Measurements from ENCODE around the gene CEP162.
A peak's percentile ranks its signal among the peaks of the same experiment; 100 is the strongest.
"Not testable (repeated sequence)": the region's sequence is repeated elsewhere in the genome, so short reads cannot be mapped to it uniquely, and the experiment has no call there.

CEP162 gene, protein sequence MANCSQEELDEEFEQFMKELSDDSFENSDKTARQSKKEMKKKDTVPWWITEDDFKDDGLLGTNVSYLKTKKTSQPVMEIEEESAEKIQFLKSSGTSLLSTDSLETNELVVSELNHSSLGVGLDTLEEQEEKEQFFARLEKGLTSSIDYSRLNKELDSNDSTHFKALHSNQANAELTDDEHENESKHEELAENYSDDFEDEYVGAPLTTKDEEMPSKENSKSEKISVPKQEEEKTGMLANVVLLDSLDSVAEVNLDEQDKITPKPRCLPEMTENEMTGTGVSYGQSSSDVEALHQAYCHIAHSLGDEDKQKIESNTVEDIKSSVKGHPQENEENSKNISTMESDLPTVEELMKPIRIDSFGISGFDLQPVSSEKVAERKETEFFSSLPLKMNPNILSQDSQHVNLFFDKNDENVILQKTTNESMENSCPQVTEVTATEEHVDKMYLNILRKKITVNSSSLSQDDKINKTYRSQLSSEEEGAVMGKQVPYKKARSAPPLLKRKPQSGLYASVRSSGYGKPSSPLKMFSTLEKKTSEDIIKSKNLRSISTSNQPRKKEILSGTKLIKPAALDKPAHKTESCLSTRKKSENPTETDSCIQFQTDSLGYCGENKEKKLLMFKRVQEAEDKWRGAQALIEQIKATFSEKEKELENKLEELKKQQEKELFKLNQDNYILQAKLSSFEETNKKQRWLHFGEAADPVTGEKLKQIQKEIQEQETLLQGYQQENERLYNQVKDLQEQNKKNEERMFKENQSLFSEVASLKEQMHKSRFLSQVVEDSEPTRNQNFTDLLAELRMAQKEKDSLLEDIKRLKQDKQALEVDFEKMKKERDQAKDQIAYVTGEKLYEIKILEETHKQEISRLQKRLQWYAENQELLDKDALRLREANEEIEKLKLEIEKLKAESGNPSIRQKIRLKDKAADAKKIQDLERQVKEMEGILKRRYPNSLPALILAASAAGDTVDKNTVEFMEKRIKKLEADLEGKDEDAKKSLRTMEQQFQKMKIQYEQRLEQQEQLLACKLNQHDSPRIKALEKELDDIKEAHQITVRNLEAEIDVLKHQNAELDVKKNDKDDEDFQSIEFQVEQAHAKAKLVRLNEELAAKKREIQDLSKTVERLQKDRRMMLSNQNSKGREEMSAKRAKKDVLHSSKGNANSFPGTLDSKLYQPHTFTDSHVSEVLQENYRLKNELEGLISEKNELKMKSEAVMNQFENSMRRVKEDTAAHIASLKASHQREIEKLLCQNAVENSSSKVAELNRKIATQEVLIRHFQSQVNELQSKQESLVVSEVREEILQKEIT (N-terminal part only)

DNA sequence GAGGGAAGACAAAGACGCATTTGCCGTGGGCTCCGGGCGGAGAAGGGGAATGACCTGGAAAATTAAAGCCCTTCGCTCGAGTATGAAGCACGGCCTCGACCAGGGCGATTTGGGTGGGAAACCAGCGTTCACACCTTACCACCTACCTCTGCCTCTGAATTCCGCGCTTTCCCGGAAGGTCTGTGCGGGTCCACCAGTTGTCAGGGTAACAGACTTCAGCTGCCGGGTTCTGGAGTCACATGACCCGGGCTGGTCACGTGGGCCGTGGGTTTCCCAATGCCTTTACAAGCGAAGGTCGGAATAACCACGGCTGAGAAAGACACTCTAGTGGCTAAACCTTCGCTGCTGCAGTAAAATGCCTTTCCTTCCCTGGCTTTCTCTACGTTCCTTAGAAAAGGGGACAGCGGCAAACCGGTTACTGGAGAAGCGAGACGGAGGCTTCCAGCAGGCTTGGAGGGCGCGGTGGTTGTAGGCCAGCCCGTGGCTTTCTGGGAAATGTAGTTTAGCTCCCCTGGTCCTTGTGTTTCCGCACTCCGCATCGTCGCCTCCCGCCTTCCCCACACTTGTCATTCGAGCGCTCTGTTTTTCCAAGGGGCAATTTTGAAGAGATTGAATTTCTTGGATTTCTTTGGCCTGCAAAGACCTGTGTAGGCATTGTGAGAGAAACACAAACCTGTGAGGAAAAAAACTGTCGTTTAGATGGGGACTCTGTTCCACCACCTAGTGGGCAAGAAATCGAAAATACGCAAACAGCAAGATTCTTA lies at the start of gene CEP162:
Gene CEP162 (minus strand): TSS at position 210 of the 764 bp plus-strand sequence. CDS start 1,250 bp downstream, outside the sequence.
- peak; percentile 96 for DNase-seq

DNA sequence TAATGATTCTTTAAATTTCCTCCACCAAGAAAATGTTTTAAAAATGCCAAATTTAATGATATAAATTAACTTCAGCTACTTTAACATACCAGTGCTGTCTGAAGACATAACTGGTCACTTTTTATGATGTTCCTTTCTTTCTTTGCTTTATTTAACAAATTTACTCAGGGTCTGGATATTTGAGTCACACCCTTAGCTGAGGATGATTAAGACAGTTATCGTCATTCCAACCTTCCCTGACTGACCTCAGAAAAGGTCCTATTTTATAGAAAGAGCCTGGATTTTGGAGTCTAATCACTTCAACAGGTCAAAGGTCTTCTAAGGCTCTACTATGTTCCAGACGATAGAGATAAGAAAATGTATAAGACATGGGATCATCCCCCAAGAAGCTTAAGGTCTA lies 47.4 kb upstream of the CEP162 start:
- no peak for DNase-seq

DNA sequence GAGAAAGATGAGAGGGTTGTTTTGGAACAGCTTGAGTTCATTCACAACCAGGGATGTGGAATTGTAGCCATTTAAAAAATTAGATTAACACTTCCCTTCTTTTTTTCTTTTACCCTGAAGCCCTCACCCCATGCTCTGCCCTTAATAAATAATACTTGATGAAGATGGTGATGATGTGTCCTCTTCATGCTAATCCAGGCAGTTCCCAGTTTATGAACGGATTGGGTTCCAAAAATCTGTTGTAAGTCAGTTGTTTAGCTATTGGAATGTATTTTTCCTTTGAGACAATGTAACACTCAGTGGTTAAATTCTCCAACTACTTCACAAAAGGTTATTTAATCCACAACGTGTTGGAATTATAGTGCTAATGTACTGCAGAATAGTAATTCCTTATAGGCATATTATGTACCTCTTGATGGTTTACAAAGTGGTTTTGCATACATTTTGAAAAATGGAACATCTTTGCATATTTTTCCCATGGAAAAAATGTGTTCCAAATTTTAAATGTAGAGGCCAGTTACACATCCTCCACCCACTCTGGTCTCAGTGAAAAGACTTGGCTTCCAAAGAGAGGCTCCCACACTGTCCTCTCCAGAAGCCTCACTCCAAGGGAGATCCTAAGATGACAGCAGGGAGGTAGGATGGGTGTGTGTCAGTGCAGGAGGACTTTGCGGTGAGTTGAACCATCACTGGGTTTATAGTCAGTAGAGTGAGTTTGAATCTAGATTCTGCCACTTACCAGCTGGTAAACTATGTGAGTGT lies 45.8 kb upstream of the CEP162 start:
- no peak for DNase-seq

DNA sequence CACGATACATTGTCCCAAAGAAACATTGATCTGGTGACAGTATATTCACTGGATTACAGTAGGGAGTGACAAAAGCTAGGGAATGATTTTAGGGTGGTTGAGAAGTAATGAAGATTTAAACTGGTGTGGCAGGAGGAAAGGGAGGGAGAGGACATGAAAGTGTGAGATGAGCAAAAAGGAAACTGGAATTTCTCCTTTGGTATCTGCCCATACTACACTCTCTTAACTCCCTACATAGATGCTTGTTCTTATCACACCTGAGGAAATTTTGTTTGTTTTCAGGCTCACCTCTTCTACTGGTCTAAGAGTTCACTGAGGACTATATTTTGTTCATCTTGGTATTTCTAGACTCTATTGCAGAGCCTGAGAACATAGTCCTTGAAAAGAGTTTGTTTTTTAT lies 44.9 kb upstream of the CEP162 start:
- no peak for DNase-seq

DNA sequence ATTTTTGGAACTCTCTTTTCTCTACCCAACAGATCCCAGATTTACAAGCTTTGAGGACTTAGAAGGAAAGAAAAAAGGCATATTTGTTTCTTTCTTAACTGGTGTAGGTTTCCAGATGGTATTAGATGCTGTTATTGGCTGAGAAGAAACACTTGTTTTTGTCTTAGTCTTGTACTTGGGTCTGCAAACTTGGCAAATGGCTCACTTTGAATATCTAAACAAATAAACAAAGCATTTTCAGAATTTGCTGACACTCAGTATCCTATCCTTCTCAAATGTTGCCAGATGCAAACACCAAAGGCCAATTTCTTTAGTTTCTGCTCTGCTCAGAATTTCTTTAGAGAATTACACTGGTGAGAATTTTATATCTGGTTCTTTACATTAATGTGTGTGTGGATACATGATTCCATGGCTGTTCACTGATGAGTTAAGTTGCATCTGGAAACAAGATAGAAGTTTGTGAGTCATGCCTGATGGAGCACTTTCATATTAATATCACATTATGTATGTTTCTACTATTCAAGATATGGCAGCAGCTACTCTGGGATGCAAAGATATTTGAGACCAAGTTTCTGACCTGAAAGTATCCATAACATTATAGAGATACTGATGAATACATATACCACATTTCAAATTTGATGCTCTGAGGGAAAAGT lies 43.7 kb upstream of the CEP162 start:
- no peak for DNase-seq

DNA sequence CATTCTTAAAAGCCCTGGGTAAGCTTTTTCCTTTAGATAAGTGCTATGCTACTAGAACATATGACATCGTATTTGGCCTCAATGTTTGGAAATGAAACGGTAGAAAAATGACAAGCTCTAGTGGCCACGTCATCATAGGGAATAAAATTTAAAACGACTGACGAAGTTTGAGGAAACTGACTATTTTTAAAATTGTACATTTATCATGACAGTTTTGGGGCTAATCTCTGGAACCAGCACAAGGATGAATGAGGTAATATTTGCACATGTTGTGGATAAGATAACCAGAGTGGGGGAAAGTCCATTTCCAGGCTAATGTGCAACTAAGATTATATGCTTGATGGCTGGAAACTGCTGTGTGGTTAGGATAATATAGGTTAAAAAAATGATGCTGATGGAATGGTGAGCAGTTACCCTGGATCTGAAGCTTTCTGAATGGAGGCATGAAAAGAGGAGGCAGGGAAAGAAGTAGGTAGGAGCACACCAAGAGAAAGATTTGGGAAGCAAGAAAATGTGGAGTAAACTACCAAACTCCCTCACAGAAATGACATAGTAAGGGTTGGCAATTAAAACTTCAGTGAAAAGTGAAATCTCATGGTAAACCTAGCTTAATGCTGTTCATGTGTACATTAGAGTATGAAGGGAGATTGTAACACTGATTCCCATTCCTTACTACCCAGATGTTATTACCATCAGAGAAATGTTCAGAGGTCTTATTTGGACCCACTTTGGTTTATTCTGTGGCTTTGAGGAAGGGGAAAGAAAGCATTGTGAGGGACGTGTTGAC lies 42.7 kb upstream of the CEP162 start:
- no peak for DNase-seq

DNA sequence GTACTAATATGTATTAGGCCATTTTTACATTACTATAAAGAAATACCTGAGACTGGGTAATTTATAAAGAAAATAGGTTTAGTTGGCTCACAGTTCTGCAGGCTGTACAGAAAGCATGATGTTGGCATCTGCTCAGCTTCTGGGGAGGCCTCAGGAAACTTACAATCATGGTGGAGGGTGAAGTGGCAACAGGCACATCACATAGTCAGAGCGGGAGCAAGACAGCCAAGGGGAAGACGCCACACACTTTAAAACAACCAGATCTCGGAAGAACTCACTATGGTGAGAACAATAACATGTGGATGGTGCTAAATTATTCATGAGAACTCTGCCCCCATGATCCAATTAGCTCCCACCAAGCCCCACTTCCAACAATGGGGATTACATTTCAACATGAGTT lies 41.3 kb upstream of the CEP162 start:
- DNase-seq, result no peak

DNA sequence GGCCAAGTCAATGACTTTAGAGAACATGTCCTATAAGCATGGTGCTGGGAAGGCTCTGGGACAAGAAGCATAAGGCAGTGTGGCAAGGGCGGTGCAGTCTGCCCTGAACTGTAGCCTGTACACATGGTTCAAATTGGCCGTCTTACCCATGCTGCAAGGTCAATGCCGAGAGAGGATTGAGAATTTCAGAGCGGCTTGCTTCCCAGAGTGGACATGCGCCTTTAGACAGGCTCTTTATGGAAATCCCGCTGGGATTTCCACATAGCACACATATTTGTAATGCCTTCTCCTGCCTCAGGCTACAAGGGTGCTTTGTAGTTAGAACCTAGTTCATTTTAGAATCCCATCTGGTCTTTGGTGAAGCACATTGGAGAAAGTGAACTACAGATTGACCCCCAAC lies 36.1 kb upstream of the CEP162 start:
- no peak for DNase-seq

DNA sequence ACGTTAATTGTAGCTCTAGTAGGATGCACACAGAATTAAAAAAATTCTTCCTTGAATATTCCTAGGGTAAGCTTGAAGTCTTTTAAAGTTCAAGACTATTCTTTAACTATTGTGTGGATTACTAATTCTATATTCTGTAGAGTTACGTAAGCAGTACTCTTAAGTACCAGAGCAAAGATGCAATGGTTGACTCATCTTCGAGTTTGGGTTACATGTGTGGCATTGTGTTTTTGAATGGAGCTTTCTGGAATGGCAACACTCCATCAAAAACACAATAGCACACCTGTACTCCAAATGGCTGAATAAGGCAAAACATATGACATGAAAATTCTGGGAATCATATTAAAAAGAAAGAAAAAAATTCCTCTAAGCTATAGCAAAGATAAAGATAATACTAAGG lies 33.5 kb upstream of the CEP162 start:
- DNase-seq, result no peak

DNA sequence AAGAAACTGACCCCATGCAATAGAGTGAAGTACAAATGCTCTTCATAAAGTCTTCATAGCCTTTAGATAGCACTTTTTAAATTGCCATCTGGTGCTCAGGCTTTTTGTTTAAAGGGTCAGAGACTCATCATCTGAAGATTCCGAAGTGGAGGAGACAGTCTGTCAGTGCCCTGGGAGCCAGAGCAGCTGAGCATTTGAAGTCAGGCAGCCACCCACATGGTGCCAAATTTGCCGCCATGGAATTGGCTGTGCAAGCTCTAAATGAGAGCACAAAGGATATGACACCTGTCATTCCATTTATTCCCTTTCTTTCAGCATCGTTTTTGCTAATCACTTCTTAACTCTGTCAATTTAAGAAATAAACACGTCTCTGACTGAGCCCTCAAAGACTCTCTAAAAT lies 32.8 kb upstream of the CEP162 start:
- DNase-seq, result no peak

DNA sequence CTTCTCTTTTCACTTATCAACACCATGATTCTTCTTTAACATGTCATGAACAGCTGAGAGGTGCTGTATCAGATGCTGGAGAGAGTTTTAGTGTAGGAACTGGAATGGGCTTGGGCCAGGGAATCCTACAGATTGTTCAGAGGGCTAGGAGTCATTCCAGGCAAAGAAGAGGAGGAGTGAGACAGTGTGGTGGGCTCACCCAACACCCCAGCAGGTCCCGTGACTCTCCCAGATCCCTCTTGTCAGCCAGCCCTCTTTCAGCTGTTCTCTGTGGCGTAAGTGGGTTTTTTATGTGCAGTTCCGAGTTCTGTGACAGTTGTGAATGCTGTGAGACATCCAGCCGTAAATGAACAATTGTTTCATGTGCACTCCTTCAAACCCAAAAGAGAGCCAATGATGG lies 31.4 kb upstream of the CEP162 start:
- DNase-seq, result no peak

DNA sequence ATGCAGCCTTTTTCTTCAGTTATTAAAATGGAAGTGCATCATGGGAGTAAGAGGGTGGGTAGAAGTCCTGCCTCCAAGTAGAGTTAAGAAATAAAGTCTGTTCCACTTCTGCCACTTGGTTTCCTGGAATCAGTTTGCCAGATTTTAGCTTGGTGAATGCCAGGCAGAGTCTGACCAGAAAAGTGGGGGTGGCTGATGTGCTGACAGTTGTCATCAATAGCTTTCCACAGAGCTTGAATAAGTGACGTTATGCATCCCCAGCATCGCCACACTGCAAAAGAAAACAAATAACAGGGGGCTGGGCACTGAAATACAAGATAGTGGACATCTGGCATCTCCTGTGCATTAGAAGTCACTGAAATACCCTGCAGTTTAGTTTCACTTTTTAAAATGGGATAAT lies 30.8 kb upstream of the CEP162 start:
- DNase-seq, result no peak

DNA sequence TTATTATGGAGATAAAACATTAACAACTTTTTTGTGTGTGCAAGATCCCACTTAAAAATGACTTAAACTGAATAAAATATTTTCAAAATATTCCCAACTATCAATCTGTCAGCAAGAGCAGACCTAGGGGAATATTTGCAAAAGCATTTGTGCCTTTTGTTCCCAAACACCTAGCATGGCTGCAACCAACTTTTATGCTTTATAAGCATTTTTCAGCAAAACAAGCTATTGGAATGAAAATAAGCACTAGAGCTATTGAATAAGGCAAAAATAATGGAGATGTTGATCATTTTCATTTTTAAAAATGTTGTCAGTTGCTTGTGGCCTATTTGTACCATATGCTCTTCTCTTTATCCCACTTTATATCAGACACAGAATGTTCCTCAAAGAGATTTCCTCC lies 28.2 kb upstream of the CEP162 start:
- no peak for DNase-seq

DNA sequence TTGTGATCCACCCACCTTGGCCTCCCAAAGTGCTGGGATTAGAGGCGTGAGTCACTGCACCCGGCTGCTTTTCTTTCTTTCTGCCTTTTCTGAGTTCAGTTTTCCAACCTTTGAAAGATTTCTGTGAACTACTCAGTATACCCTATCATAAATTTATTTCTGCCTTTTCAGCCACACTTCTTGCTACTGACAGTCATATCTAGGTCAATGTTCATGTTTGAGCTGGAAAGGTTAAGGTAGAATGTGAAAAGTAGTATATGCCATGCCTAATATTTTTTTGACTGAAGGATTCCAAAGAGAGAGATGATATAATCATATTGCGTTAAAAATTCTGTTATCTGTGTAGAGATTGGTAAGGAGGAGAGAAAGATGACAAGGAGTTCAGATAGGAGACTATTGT lies 25.9 kb upstream of the CEP162 start:
- no peak for DNase-seq

DNA sequence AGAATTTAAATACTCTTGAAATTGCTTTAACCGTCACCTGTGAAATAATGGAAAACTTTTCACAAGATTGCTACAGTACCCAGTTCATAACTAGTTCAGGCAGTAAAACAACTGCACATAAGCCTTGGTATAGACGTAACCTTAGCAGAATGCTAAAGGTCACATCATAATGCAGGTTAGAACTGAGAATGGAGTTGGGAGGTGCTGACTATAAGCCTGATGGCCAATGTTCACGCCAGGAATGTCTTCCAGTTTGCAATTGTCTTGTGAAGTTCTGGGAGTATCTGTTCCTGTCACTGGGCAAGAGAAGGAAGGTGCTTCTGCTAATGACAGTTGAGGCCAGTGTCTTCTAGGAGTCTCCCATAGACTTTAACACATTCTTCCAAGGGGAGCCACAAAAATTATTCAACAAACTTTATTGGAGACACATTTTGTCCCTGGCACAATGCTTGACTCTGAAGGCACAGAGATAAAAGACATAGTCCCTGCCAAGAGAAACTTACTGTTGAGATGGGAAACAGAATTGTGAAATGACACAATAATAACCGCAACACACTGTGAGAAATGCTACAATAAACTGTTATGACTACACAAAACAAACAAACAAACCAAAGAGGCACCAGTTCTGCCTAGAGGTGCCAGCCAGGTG lies 24.6 kb upstream of the CEP162 start:
- no peak for DNase-seq

DNA sequence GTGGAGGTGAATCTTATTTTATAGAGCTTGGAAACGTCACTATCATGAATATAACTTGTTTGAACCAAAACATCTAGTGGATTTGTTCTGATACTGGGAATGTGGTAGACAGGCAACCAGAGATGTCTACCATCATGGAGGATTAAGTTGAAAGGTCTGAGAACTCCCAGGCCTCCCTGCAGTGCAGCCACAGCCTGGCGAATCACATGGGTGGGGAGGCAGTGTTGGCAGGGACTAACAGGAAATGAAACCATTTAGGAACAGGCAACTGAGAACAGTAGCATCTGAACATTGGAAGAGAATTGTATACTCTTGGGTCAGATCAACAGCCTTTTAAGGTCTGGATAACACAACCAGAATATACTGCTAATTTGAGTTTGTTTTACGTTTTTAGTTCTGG lies 22.3 kb upstream of the CEP162 start:
- no peak for DNase-seq

DNA sequence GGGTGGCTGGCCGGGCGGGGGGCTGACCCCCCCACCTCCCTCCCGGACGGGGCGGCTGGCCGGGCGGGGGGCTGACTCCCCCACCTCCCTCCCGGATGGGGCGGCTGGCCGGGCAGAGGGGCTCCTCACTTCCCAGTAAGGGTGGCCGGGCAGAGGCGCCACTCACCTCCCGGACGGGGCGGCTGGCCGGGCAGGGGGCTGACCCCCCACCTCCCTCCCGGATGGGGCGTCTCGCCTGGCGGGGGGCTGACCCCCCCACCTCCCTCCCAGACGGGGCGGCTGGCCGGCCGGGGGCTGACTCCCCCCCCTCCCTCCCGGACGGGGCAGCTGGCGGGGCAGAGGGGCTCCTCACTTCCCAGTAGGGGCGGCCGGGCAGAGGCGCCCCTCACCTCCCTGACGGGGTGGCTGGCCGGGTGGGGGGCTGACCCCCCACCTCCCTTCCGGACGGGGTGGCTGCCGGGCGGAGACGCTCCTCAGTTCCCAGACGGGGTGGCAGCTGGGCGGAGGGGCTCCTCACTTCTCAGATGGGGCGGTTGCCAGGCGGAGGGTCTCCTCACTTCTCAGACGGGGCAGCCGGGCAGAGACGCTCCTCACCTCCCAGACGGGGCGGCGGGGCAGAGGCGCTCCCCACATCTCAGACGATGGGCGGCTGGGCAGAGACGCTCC lies 17.1 kb upstream of the CEP162 start:
- not testable (repeated sequence) for DNase-seq

DNA sequence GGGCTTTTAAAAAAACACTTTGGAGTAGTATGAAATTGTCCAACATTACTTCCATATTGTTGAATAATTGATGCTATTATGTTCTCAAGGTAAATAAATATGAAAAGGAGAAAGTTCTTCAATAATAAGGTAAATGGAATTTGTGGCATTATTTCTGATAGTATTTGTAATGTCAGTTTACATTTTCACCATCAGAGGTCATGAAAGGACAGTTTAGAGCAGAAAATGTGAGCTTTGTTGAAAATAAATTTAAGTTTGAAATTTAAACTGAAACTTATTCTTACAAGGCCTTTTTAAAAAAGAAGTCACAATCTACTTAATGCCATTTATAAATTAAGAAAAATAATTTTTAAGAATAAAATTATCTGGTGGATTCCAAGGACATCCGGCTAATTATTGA lies 15.8 kb upstream of the CEP162 start:
- no peak for DNase-seq

DNA sequence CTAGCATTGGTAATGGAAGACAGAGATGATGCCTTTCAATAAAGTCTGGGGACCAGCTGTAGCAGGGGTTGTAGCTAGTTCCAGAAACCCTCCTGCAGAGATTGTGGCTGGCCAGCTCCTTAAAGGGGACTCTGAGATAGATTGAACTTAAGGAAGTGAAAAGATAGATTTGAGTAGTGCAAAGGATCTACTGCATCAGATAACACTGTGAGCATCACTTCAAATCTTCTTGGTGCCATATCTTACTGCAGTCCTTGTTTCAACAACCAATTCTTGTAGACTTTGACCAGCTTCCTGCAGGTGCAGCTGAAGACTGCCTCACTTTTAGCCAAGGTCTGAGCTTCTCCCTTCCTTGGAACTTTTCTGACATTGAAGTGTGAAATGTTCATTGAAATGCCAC lies 14.8 kb upstream of the CEP162 start:
- no peak for DNase-seq

All from activated CD8-positive, alpha-beta memory T cell treated with anti-CD3 and anti-CD28 coated beads for 24 hours (primary cell).